GM19025 (cell line): ENCODE results near the gene WFDC2.
"Not testable (repeated sequence)": the region's sequence is repeated elsewhere in the genome, so short reads cannot be mapped to it uniquely, and the experiment has no call there.

ENCODE experiments used
- ATAC-seq: cut with Tn5 transposase; IDR thresholded peaks from one replicate; pipeline ENCODE4 v1.9.1; 2021; ENCODE audit warnings: mild to moderate bottlenecking, low read depth, moderate library complexity; ENCODE audit not compliant: unreplicated experiment

The WFDC2 gene

GRCh38 chr20:45450097-45450818 is 19.3 kb upstream of the WFDC2 start:
- no peak for ATAC-seq

GRCh38 chr20:45452238-45452637 is 17.3 kb upstream of the WFDC2 start:
- no peak for ATAC-seq

- no peak for ATAC-seq
Observed at GRCh38 chr20:45452772-45453691, 16.5 kb upstream of the WFDC2 start.

DNA sequence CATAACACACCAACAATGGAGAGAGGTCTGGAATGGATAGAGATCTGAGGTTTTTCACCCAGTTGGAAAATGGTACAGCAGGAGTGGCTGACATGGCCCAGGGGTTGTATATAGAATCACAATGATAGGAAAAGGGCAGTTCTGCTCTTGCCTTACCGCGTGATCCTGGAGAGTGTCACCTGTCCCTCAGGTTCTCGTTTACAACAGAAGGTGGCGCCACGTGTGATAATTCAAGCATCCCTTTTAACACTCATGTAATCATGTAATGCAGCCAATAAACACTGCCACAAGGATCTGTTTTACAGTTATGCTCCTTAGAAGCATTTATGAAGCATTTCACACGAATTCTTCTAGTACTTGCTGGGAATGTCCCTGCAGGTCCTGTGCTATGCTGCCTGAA is 12.9 kb upstream of the WFDC2 start:
- ATAC-seq: no peak

GRCh38 chr20:45459606-45460005 is 9.9 kb upstream of the WFDC2 start:
- no peak for ATAC-seq

DNA sequence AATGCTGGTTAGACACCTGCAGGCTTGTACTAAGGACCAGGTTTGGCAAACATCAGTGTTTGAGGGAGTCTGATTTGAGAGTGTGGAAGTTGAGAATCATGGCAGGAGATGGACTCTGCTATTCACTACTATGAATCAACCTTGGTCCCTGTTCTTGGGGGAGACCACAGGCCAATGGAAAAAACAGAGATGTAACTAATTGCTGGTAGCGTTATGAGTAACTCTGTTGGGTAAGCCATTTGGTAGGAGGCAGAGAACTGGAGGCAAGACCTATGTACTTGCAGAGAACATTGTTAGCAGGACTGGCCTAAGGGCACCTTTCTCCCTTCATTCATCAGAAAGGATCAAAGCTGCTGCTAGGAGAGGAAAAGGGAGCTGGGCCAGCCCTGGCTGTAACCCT is 8.3 kb upstream of the WFDC2 start:
- no peak for ATAC-seq

DNA sequence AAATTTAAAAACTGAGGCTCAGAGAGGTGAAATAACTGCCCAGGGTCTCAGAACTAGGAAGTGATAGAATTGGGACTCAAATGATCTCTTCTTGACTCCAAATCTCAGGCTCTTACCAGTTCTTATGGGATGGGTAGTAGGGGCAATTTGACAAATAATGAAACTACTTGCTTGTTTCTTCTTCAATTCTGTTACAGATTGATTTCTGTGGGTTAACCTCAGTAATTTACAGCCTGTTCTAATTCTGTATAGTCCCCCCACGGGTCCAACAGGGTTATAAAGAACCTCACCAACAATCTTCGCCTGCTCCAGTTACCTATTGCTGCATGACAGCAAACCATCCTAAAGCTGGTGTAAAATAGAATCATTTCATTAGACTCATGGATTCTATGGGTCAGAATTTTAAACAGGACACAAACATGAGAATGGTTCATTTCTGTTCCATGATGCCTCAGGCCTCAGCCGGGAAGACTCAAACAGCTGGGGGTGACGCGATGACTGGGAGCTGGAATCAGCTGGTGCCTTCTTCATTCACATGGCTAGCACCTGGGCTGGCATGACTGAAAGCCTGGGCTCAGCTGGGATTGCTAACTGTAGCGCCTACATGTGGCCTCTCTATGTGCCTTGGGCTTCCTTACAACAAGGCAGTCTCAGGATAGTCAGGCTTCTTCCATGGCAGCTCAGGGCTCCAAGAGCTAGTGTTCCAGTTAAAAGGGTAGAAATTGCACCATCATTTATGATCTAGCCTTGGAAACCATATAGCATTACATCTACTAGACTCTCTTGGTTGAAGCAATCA is 6.6 kb upstream of the WFDC2 start:
- no peak for ATAC-seq

DNA sequence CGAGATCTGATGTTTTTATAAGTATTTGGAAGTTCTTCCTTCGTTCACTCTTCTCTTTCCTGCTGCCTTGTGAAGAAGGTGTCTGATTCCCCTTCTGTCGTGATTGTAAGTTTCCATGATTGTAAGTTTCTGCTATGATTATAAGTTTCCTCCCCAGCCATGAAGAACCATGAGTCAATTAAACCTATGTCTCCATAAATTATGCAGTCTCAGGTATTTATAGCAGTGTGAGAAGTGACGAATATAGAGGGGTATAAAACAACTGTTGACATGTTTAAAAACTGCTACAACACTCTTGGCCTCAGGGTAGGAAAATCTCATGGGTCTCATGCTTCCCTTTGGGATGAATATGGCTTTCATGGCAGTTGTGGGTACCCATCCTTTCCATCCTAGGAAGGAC is 5.8 kb upstream of the WFDC2 start:
- ATAC-seq: no peak

- ATAC-seq: no peak
Observed at GRCh38 chr20:45465491-45466266, 3.9 kb upstream of the WFDC2 start.

DNA sequence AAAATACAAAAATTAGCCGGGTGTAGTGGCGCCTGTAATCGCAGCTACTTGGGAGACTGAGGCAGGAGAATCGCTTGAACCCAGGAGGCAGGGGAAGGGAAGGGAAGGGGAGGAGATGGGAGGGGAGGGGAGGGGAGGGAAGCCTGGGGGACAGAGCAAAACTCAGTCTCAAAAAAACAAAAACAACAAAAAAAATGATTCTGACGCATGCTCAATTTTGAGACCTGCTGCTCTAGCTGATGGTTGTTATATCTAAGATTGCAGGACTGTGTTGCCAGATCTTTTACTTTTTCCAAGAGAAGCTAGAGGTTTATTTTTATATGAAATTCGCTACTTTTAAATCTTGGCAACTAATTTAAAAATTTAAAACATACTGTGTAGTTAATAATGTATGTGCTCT is 2.4 kb upstream of the WFDC2 start:
- ATAC-seq: no peak

DNA sequence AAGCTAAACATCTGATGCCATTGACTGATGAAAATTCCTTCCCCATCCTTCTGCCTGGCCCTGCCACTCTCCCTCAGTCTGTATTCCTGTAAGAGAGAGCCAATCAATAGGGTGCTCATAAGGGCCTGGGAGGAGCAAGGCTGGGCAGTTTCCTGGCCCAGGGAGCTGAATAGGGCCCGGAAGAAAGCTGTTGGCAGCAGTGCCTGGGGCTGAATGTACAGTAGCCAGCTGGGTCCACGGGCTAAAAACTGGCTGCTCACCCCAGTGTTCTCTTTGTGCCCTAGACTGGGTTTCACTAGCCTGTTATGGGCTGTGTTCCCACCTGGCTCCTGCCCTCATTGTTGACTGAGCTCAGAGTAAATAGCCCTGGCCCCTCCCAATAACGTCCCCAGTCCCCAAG is 1.7 kb upstream of the WFDC2 start:
- no peak for ATAC-seq

DNA sequence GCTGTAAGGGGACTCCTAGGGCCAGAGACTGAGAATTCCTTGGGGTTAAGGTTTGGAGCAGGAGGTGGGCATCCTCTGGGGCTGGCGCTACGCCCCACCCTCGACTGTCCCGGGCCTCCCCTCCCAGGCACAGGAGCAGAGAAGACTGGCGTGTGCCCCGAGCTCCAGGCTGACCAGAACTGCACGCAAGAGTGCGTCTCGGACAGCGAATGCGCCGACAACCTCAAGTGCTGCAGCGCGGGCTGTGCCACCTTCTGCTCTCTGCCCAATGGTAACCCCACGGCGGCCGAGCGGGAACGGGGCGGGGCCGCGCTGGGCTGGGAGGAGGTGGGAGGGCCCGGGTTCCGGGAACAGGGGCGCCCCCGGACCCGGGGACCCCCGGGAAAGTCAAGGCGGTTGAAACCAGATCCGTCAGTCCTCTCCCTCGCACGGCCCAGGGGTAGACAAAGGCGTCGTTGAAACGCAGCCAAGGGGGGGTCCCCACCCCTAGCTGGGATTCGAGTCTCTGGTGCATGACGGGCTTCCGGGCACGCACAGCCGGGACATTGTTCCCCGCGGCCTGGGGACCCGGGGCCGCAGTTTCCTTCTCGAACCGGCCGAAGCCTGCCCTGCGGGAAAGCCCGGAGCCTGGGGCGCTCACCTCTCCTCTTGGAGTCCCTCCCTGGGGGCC is 844 bp downstream of the WFDC2 start:
- ATAC-seq: peak; percentile 73

GRCh38 chr20:45470937-45471336 is 1.4 kb downstream of the WFDC2 start:
- peak; percentile 11 for ATAC-seq

DNA sequence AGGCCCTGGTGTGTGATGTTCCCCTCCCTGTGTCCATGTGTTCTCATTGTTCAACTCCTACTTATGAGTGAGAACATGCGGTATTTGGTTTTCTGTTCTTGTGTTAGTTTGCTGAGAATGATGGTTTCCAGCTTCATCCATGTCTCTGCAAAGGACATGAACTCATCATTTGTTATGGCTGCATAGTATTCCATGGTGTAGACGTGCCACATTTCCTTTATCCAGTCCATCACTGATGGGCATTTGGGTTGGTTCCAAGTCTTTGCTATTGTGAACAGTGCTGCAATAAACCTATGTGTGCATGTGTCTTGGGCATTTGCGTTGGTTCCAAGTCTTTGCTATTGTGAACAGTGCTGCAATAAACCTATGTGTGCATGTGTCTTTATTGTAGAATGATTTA is 2.7 kb downstream of the WFDC2 start:
- ATAC-seq: not testable (repeated sequence)

- not testable (repeated sequence) for ATAC-seq
Observed at GRCh38 chr20:45477530-45478148, 8.1 kb downstream of the WFDC2 start.

DNA sequence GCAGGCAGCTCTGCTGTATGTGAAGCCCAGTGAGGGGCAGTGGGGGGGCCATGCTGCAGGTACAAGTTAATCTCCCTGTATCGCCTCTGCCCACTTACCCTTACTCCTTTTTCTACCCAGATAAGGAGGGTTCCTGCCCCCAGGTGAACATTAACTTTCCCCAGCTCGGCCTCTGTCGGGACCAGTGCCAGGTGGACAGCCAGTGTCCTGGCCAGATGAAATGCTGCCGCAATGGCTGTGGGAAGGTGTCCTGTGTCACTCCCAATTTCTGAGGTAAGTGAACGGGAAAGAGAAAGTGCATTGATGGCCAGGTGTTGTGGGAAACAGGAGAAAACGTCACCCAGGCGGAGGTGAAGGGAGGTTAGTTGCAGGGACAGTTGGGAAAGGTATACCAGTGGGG is 10.3 kb downstream of the WFDC2 start:
- ATAC-seq: no peak

GRCh38 chr20:45484676-45485075 is 15.1 kb downstream of the WFDC2 start:
- ATAC-seq: no peak

DNA sequence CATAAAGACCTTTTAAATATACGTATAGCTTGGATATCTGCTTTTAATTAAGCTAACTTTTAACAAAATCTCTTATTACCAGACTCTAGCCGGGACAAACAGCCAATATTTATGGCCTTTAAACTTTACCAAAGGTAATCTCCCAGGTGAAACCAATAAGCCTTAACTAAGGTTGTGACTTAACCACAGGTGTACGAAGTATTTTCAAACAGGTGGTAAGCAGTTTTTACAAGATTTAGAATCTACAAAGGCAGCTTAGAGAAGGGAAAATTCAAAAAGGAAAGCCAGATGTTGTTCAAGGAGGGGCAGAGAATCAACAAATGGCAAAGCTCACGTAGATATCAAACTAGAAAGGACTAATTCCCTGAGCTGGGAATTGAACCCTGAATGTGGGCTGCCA is 15.8 kb downstream of the WFDC2 start:
- no peak for ATAC-seq

- no peak for ATAC-seq
Observed at GRCh38 chr20:45487231-45487635, 17.7 kb downstream of the WFDC2 start.
